ENCODE results near the gene PAX7.
A peak's percentile ranks its signal among the peaks of the same experiment; 100 is the strongest.
"Not testable (repeated sequence)": the region's sequence is repeated elsewhere in the genome, so short reads cannot be mapped to it uniquely, and the experiment has no call there.

PAX7 gene

DNA sequence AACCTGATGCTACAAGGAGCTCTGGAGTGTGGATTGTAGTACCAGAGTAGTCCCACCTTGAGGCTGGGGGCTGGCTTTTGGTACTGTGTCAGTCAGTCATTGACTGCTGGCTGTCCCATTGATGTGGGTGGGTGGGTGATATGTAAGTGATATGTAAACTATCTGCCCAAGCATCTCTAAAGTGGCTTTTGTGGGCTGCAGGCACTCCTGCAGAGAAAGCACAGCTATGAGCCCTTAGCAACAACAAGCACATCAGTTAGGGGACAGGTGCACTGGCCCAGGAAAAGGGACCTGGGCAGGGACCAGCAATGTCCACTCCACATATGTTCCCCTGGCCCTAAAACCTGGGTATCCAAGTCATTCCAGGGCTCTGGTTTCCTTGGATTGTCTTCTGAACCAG is 118.9 kb downstream of the PAX7 start:
- no peak for DNase-seq

DNA sequence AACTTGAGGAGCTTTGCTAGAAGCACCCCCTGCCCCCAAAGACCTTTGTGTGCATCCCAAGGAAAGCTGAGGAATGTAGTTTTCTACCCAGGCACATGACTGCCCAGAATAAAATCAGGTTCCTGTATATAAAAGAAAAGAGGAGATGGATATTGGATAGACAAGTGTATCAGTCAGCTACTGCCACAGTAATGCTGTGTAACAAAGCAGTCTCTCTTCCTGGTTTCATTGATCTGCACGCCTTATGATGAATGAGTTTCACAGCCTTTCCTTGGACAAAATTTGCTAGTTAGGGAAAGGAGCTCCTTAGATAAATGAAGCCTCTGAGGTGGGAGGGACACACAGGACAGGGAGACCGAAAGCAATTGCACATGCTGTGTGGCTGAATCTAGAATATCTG is 120.0 kb downstream of the PAX7 start:
- DNase-seq: no peak

GRCh38 chr1:18751425-18751824 is 120.8 kb downstream of the PAX7 start:
- no peak for DNase-seq

GRCh38 chr1:18752409-18752808 is 121.8 kb downstream of the PAX7 start:
- DNase-seq: no peak

GRCh38 chr1:18760156-18760555 is 129.5 kb downstream of the PAX7 start:
- no peak for DNase-seq

DNA sequence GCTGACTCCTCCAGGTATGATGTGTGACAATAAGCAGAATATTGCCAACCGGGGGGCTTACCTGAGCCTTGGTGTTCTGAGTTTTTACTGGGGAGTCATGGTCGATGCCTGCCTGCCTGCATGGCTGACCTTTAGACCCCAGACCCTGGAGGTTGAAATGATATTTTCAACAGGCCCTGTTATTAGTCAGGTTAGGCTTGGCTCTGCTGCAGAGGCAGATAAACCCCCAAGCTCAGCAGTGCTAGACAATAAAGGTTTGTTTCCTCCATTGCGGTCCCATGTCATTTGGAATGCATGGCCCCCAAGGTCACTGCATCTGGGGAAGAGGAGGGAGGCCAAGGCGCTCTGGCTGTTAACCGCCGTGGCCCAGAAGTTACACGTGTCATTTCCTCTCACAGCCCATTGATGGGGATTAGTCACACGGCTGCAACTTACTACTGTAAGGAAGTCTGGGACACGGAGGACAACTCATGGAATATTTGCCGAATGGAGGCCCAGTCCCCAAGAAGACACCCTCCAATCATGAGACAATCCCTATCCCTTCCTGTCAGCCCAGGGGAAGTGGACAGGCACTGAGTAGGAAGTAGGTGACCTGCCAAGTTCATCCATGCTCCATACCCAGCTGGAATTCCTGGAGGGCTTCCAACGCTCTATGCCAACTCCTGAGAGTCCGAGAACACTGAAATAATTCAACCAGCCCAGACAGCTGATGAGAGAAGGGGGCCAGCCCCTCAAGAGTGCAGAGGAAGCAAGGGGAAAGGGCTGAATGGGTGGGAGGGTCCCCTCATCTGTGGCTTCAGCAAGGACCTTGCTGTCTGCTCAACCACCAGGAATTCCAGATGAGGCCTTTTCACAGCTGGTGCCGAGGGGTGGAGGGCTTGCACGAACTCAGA is 131.5 kb downstream of the PAX7 start:
- peak in 5 of 56 donors; percentile 2 to 12 (median 6) for DNase-seq

GRCh38 chr1:18764362-18764761 is 133.7 kb downstream of the PAX7 start:
- no peak for DNase-seq

- no peak for DNase-seq
These were observed 135.1 kb downstream of the PAX7 start for GRCh38 chr1:18765725-18766124.

- no peak for DNase-seq
These were observed 135.7 kb downstream of the PAX7 start for GRCh38 chr1:18766328-18766727.

GRCh38 chr1:18767576-18767975 is 136.9 kb downstream of the PAX7 start:
- DNase-seq: not testable (repeated sequence)

DNA sequence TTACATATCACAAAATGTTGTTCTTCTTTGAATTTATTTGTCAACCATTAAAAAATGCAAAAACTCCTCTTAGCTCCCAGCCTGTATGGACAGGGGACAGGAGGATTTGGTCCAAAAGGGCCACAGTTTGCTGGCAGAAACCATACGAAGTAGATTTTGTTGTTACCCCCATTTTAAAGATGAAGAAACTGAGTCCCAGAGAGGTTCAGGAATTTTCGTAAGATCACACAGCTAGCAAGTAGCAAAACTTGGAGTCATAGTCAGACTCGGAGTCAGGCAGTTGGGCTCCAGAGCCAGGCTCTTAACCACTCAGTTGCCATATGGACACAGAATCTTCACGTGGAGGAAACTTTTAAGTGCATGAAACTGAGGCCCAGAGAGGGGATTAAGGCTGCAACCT is 137.4 kb downstream of the PAX7 start:
- no peak for DNase-seq

- DNase-seq: no peak
These were observed 138.5 kb downstream of the PAX7 start for GRCh38 chr1:18769140-18769539.

DNA sequence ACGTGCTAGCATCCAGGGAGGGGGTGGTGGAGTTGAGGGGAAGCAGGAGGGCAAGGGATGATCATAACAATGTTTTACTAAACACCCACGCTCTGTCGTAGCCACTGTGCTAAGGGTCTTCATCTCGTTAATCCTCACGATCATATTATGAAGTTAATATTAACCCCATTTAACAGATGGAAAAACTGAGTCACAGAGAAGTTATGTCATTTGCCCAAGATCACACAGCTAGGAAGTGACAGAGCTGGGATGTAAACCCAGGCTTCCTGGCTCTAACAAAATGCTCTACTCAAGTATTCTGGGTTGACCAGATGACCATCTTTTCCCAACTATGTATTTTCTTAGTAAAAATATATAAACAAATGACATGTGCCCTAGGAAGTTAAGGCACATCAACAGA is 140.2 kb downstream of the PAX7 start:
- no peak for DNase-seq

- no peak for DNase-seq
These were observed 143.1 kb downstream of the PAX7 start for GRCh38 chr1:18773753-18774152.

- DNase-seq: no peak
These were observed 144.7 kb downstream of the PAX7 start for GRCh38 chr1:18775341-18775740.

DNA sequence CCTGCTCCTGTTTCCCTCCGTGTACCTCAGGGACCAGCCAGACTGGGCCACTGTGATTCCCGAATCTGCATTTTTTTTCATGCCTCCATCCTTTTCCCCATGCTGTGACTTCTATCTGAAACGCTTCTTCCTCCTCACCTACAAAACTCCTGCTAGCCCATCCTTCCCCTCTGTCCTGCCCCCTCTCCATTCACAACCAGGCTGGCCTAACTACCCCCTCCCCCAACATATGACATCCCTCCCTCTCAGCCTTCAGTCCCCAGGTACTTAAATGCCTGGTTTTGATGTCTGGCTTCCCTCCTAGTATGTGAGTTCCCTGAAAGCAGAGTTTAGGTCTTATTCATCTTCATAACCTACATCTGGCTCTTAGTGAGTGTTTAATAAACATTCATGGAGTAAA is 146.1 kb downstream of the PAX7 start:
- DNase-seq: no peak

GRCh38 chr1:18778437-18778836 is 147.8 kb downstream of the PAX7 start:
- DNase-seq: no peak

- DNase-seq: no peak
These were observed 150.4 kb downstream of the PAX7 start for GRCh38 chr1:18781031-18781430.

GRCh38 chr1:18783705-18784481 is 153.2 kb downstream of the PAX7 start:
- no peak for DNase-seq

GRCh38 chr1:18784482-18784831 is 153.8 kb downstream of the PAX7 start:
- no peak for DNase-seq

DNA sequence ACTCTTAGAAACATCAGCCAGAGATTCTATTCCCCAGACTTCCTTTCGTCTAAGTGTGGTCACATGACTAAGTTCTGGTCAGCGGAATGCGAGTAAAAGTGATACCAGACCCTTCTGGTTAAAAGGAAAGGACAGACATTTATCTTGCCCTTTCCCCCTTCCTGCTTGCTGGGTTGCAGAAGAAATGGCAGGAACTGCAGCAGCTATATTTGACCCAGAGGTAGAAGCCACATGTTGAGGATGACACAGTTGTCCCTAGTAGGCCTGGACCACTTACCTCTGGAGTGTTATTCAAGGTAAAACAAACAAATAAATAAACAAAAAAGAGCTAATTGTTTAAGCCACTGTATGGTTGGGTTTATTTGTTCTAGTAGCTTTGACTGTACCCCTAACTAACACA is 155.5 kb downstream of the PAX7 start:
- no peak for DNase-seq

DNA sequence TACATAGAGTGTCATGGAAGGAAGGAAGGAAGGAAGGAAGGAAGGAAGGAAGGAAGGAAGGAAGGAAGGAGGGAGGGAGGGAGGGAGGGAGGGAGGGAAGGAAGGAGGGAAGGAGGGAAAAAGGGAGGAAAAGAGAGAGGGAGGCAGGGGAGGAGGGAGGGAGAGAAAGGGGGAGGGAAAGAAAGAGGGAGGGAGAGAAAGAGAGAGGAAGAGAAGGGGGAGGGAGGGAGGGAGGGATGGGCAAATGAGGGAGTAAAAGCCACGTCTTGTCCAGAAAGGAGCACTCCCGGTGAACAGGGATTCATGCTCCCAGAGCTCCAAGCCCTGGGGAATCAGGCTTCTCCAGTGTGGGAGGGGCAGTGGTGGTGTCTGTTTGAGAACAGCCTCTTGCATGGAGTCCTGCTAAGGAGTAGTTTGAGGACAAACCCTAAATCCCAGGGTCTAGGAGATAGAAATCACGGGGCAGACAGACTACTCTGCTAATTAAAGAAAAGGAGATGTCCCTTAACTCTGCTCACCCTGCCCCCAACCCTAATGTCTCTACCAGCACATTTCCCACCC is 157.3 kb downstream of the PAX7 start:
- no peak for DNase-seq

GRCh38 chr1:18789246-18789645 is 158.6 kb downstream of the PAX7 start:
- DNase-seq: no peak
